Testis (tissue), 3 donors: Measurements from ENCODE around the gene OR52M1. TPM values are rescaled to one million over a fixed set of nuclear protein-coding genes. Genes with fewer than 3 reads are reported as not detected.

Source experiments
- DNase-seq: peaks from one replicate; pipeline ENCODE4 v3.0.0-alpha.2; 2019
- H3K27ac ChIP-seq, 2 donors: fragments of 200-600 bp; sonication (generic); one replicate each; pipeline ENCODE4 v1.5.1; 2019
- H3K27me3 ChIP-seq: fragments of 200-600 bp; sonication (generic); one replicate; pipeline ENCODE4 v1.5.1; 2019
- H3K36me3 ChIP-seq: fragments of 200-600 bp; sonication (generic); one replicate; pipeline ENCODE4 v1.5.1; 2017; ENCODE audit warnings: low read depth; ENCODE audit errors: missing control alignments
- H3K4me1 ChIP-seq: fragments of 200-600 bp; sonication (generic); one replicate; pipeline ENCODE4 v1.5.1; 2019
- H3K4me3 ChIP-seq, 2 donors: fragments of 200-600 bp; sonication (generic); one replicate each; pipeline ENCODE4 v1.5.1; 2017 to 2019
- H3K9me3 ChIP-seq: fragments of 200-600 bp; sonication (generic); one replicate; pipeline ENCODE4 v1.5.1; 2017
- POLR2A ChIP-seq: fragments of 450-650 bp; IDR thresholded peaks from one replicate; pipeline ENCODE4 v1.6.1; 2017; ENCODE audit warnings: antibody characterized with exemption, mild to moderate bottlenecking, moderate library complexity
- WGBS, 2 donors: methylation state at CpG; one replicate each; pipeline ENCODE4 v1.1.5; 2018; 5-methylcytosine and 5-hydroxymethylcytosine counted together
- intact Hi-C: fragments of 100-400 bp; cut with DNase I; formaldehyde crosslinking; loops from one replicate; pipeline ENCODE4 v1.15.1; 2023; ENCODE audit warnings: low total_unique reads
- polyA plus RNA-seq: library from polyadenylated mRNA; stranded (reverse); fragments of 350-450 nt; fragmentation: Illumina TruSeq; extraction: RNeasy Lipid Tissue Mini Kit (QIAGEN cat#74804); gene quantifications from one replicate; pipeline ENCODE4 v1.2.3, GENCODE V29; 2014; ENCODE audit warnings: low read depth, low replicate concordance; ENCODE audit not compliant: insufficient read depth
- total RNA-seq, 2 donors: library from RNA; depleted of rRNA; stranded (reverse); fragments of >200 nt; gene quantifications; one replicate each; pipeline ENCODE4 v1.2.3, GENCODE V29; 2016
- TF ChIP-seq, protein P1 (sequence below), 3 experiments: fragments of 450-650 bp in 2 of 3; fragments of 200-600 bp in 1 of 3; sonication (generic) in 1 of 3; IDR thresholded peaks; one replicate each; pipeline ENCODE4 v1.5.1; 2016 to 2019; ENCODE audit warnings: antibody characterized with exemption in 3 of 3, mild to moderate bottlenecking in 2 of 3, moderate library complexity in 1 of 3

OR52M1 gene
- total and polyA plus RNA-seq, 3 donors from 2014 or later, result not detected

DNA sequence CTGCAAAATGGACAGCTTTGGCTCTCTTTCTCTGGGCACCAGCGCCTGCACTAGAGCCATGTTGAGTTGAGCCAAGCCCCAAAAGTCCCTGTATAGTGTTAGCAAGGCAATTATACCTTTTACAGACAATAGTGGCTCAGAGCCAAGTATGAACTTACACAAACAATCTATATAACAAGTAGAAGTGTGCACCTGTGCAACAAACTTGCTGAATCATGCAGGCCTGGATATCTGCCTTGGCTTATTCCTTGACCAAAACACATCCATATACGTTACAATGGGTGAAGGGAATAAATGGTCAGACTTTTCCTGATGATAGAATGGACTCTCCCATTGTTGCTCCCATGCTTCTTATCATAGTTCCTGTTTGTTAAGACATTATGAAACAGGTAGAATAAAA, 32.8 kb downstream of the OR52M1 start:
- H3K4me3 ChIP-seq, result no peak overlapping the region
- no peak overlapping the region for H3K27ac ChIP-seq
- H3K27me3 ChIP-seq, result no peaks in the 10 kb centered on the region
- intact Hi-C loops, result no loop called here
- WGBS, 2 donors, result 74 to 87% methylated on average over 2 of the region's 2 CpGs
- DNase-seq, result no peak
- no peaks in the 10 kb centered on the region for H3K9me3 ChIP-seq
- TF ChIP-seq, protein P1, sequence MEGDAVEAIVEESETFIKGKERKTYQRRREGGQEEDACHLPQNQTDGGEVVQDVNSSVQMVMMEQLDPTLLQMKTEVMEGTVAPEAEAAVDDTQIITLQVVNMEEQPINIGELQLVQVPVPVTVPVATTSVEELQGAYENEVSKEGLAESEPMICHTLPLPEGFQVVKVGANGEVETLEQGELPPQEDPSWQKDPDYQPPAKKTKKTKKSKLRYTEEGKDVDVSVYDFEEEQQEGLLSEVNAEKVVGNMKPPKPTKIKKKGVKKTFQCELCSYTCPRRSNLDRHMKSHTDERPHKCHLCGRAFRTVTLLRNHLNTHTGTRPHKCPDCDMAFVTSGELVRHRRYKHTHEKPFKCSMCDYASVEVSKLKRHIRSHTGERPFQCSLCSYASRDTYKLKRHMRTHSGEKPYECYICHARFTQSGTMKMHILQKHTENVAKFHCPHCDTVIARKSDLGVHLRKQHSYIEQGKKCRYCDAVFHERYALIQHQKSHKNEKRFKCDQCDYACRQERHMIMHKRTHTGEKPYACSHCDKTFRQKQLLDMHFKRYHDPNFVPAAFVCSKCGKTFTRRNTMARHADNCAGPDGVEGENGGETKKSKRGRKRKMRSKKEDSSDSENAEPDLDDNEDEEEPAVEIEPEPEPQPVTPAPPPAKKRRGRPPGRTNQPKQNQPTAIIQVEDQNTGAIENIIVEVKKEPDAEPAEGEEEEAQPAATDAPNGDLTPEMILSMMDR (IDR thresholded peaks at IDR 0.05), result no peak
- no peak for TF ChIP-seq POLR2A
- H3K4me1 ChIP-seq, result no peaks in the 10 kb centered on the region
- H3K36me3 ChIP-seq, result no peaks in the 10 kb centered on the region

DNA sequence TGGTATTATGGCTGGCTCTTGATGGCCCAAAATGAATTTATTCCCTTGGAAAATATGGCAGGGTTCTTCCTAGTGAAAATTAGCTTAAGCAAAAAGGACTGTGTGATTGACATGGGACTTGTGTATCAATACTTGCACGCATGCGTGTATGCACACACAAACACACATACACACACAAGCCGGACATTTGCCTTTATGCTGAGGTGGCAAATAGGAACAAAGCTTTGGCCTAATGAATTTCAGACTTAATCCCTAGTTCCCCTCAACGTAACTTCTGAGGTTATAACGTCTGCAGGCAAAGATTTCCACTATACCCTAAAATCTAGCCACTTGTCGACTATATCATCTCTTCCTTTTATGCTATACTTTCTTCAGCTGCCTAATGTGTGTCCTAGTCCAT, 33.6 kb downstream of the OR52M1 start:
- Histone ChIP-seq H3K4me3 (no peak overlapping the region), H3K36me3 (no peaks in the 10 kb centered on the region), H3K27me3 (no peaks in the 10 kb centered on the region), H3K27ac (no peak overlapping the region), H3K9me3 (no peaks in the 10 kb centered on the region), H3K4me1 (no peaks in the 10 kb centered on the region)
- 75 to 81% methylated on average over 6 of the region's 6 CpGs for WGBS, 2 donors
- DNase-seq, result no peak
- intact Hi-C loops, result no loop called here
- TF ChIP-seq, protein P1 (IDR thresholded peaks at IDR 0.05), result no peak
- no peak for TF ChIP-seq POLR2A

DNA sequence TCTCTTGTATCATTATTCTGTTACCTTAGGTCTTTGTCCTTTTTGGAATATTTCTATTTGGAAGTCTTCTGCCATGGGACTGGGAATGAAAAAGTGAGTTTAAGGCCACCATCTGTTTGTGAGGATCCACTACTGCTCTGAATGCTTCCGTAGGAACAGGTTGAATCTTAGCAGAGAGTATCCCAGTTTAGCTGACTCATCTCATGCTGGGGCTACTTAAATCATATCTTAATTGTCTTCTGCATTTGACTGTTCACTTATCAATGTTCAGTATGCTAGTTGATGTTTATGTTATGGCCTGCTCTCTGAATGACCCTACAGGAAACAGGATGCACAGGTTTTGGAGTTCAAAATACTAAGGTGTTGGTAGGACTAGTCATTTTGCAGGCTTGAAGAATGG, 35.1 kb downstream of the OR52M1 start:
- no peaks in the 10 kb centered on the region for H3K27me3 ChIP-seq
- TF ChIP-seq, protein P1 (IDR thresholded peaks at IDR 0.05), result no peak
- TF ChIP-seq POLR2A, result no peak
- H3K36me3 ChIP-seq, result no peaks in the 10 kb centered on the region
- intact Hi-C loops, result no loop called here
- no peaks in the 10 kb centered on the region for H3K4me1 ChIP-seq
- no peak overlapping the region for H3K27ac ChIP-seq
- no peak overlapping the region for H3K4me3 ChIP-seq
- no peaks in the 10 kb centered on the region for H3K9me3 ChIP-seq
- WGBS, 2 donors, result 70 to 89% methylated on average over 1 of the region's 1 CpG
- no peak for DNase-seq

DNA sequence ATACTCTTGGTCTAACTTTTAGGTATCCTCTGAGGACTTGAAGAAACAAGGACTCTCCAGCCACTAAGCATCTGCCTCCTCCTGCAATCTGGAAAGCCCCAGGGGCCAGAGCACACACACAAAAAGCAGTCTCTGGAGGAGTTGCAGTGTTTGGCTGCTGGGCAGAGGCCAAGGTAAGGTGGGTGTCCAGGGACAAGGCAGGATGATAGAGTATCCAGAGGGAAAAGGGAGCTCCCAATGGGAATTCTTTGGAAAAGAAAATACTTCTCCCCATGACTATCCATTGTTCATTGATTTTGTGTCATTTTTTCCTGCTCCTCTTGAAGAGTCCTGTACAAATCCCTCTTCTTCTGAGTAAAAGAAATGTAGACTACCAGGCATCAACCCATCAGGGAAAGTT, 36.5 kb downstream of the OR52M1 start, which contains the start of gene OR52I2:
OR52I2 (plus strand) TSS at position 301 of the 400 bp plus-strand sequence.
- TF ChIP-seq, protein P1 (IDR thresholded peaks at IDR 0.05), result no peak
- no peak for TF ChIP-seq POLR2A
- no peaks in the 10 kb centered on the region for H3K9me3 ChIP-seq
- H3K4me1 ChIP-seq, result no peaks in the 10 kb centered on the region
- DNase-seq, result no peak
- no peak within 1 kb of the TSS for H3K27ac ChIP-seq
- no peaks in the 10 kb centered on the region for H3K36me3 ChIP-seq
- no peak within 1 kb of the TSS for H3K4me3 ChIP-seq
- H3K27me3 ChIP-seq, result no peaks in the 10 kb centered on the region
- intact Hi-C loops, result no loop called here

DNA sequence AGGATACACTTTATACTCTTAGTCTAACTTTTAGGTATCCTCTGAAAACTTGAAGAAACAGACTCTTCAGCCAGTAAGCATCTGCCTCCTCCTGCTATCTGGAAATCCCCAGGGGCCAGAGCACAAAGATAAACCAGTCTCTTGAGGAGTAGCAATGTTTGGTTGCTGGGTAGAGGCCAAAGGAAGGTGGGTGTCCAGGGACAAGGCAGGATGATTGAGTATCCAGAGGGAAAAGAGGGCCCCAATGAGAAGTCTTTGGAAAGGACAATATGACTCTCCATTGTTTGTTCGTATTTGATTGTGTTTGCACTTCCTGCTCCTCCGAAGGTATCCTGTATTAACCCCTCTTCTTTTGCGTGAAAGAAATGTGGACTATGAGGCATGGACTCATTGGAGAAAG, 44.0 kb downstream of the OR52M1 start:
- Histone ChIP-seq H3K27me3 (no peaks in the 10 kb centered on the region), H3K9me3 (no peaks in the 10 kb centered on the region), H3K36me3 (no peaks in the 10 kb centered on the region), H3K4me1 (no peaks in the 10 kb centered on the region), H3K4me3 (no peak overlapping the region), H3K27ac (no peak overlapping the region)
- intact Hi-C loops, result no loop called here
- DNase-seq, result no peak
- 76 to 79% methylated on average over 3 of the region's 3 CpGs for WGBS, 2 donors
- no peak for TF ChIP-seq POLR2A
- TF ChIP-seq, protein P1 (IDR thresholded peaks at IDR 0.05), result no peak
